ENCODE results near the gene KCNG2. TPM values are rescaled to one million over a fixed set of nuclear protein-coding genes. Genes with fewer than 3 reads are reported as not detected.

KCNG2 gene
- total and polyA plus RNA-seq, 4 donors, result 0.23 to 1.1 TPM; not detected in 2

DNA sequence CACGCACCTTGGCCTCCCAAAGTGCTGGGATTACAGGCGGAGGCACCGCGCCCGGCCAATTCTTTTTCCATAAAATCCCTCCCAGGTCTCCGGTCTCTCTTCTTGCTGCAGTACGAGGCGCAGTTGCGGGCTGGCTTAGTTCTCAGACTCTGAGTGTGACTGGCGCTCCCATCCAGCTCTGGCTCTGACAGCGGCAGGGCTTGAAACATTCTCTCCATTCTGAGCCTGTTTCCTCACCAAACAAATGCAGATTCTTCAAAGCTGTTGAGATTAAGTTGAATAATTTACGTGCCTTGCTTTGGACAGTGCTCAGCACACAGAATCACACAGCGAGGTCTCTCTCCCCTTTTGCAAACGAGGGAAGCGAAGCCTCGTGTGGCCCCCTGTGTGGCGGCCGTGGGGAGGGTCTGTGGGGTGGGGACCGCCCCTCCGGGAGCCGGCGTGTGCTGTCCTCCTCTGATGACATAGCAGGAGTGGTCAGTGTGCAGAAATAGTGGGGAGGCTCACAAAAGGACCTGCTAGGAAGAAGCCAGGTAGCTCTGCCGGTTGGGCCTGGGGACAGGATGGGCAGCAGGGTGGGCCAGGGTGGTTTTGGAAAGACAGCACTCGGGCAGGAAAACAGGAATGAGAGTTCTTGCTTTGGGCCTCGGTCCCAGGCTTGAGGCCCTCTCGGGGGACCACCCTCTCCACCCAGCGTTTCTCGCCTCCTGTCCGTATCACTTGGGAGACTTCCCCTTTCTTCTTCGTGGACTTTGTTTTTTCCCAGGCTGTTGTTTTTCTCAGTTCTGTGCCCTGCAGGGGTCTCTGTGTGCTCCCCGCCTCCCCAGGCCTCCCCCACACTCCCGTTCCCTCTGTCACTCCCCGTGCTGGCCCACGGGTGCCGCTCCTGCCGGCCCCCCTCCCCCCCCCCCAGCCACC is 75.0 kb downstream of the KCNG2 start:
- WGBS, 2 donors, result 20 to 36% methylated on average over 32 to 36 of the region's 36 CpGs
- Histone ChIP-seq H3K36me3 (ENCODE audit: control insufficient read depth in 1 of 2, insufficient read depth in 2 of 2, low read length in 1 of 2) (no peaks in the 10 kb centered on the region), H3K4me3 (ENCODE audit: low read length in 2 of 2) (no peak overlapping the region), H3K4me1 (ENCODE audit: control insufficient read depth in 1 of 2, insufficient read depth in 2 of 2, low read length in 2 of 2) (no peaks in the 10 kb centered on the region), H3K9me3 (ENCODE audit: control insufficient read depth, low read length) (no peaks in the 10 kb centered on the region), H3K27me3 (ENCODE audit: control insufficient read depth in 1 of 2, insufficient read depth in 2 of 2, low read length in 1 of 2) (no peaks in the 10 kb centered on the region), H3K27ac (ENCODE audit: low read depth in 1 of 2, low read length in 2 of 2) (no peak overlapping the region)
- DNase-seq (no peak), ATAC-seq (ENCODE audit: low FRiP score) (no peak)
- intact Hi-C loops (cut with DNase I), result no loop called here

- DNase-seq, result no peak
- ATAC-seq (ENCODE audit: low FRiP score), result no peak
- H3K36me3 ChIP-seq (ENCODE audit: control insufficient read depth in 1 of 2, insufficient read depth in 2 of 2, low read length in 1 of 2), result no peaks in the 10 kb centered on the region
- H3K9me3 ChIP-seq (ENCODE audit: control insufficient read depth, low read length), result no peaks in the 10 kb centered on the region
- WGBS, 2 donors, result 57 to 64% methylated on average over 31 to 34 of the region's 34 CpGs
- no peaks in the 10 kb centered on the region for H3K4me1 ChIP-seq (ENCODE audit: control insufficient read depth in 1 of 2, insufficient read depth in 2 of 2, low read length in 2 of 2)
- intact Hi-C loops (cut with DNase I), result no loop called here
- no peak overlapping the region for H3K4me3 ChIP-seq (ENCODE audit: low read length in 2 of 2)
- H3K27ac ChIP-seq (ENCODE audit: low read depth in 1 of 2, low read length in 2 of 2), result no peak overlapping the region
- H3K27me3 ChIP-seq (ENCODE audit: control insufficient read depth in 1 of 2, insufficient read depth in 2 of 2, low read length in 1 of 2), result no peaks in the 10 kb centered on the region
Measured at GRCh38 chr18:79873449-79874110, 75.8 kb downstream of the KCNG2 start.

DNA sequence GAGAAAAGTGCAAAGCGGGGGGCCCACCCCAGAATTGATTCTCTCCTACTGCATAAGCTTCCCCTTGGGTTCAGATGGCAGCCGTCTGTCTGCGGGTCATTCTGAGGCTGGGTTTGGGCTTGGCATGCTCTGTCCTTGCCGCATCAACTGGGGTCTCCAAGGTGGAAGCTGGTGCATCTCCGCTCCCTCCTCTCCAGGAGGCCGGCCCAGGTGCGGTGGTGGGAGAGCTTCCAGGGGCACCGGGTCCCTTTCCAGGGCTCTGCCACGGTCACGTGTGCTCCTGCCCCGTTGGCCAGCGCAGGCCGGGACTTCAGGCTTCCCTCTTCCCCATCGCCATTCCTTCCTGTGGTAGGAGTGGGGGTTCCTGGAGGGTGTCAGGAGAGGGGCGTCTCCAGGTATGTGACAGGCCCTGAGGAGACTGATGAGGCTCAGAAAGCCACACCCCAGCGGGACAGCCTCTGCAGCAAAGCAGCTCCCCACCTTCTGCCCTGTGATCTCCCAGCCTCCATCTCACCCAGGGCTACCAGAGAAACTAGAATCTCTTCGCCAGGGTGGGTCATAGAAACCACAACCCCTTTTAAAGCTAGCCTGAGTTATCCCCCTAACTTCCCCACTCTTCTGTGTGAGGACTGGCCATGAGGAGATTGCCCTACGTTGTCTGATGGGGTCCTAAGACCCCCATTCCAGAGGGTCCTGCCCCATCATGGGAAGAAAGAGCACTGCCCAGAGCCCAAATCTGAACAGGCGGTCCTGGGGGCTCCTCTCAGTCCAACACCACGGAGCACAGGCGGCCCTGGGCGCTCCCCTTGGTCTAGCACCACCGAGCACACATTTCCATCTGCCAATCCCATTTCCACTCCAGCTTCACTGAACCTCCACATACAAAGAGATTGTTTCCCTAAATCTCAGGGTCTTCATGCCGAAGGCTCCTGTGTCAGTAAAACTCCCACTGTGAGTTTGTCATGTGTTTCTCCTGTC is 77.1 kb downstream of the KCNG2 start:
- no peaks in the 10 kb centered on the region for H3K27me3 ChIP-seq (ENCODE audit: control insufficient read depth in 1 of 2, insufficient read depth in 2 of 2, low read length in 1 of 2)
- intact Hi-C loops (cut with DNase I), result no loop called here
- H3K9me3 ChIP-seq (ENCODE audit: control insufficient read depth, low read length), result no peaks in the 10 kb centered on the region
- 73 to 82% methylated on average over 23 to 24 of the region's 24 CpGs for WGBS, 2 donors
- no peak overlapping the region for H3K4me3 ChIP-seq (ENCODE audit: low read length in 2 of 2)
- H3K27ac ChIP-seq (ENCODE audit: low read depth in 1 of 2, low read length in 2 of 2), result no peak overlapping the region
- ATAC-seq (ENCODE audit: low FRiP score), result no peak
- no peak for DNase-seq
- no peaks in the 10 kb centered on the region for H3K4me1 ChIP-seq (ENCODE audit: control insufficient read depth in 1 of 2, insufficient read depth in 2 of 2, low read length in 2 of 2)
- no peaks in the 10 kb centered on the region for H3K36me3 ChIP-seq (ENCODE audit: control insufficient read depth in 1 of 2, insufficient read depth in 2 of 2, low read length in 1 of 2)

GRCh38 chr18:79875531-79875919 is 77.8 kb downstream of the KCNG2 start:
- intact Hi-C loops (cut with DNase I), result no loop called here
- DNase-seq (peak in 1 of 2 donors; percentile 51), ATAC-seq (ENCODE audit: low FRiP score) (no peak)
- Histone ChIP-seq H3K4me1 (ENCODE audit: control insufficient read depth in 1 of 2, insufficient read depth in 2 of 2, low read length in 2 of 2) (no peaks in the 10 kb centered on the region), H3K36me3 (ENCODE audit: control insufficient read depth in 1 of 2, insufficient read depth in 2 of 2, low read length in 1 of 2) (no peaks in the 10 kb centered on the region), H3K9me3 (ENCODE audit: control insufficient read depth, low read length) (no peaks in the 10 kb centered on the region), H3K27me3 (ENCODE audit: control insufficient read depth in 1 of 2, insufficient read depth in 2 of 2, low read length in 1 of 2) (no peaks in the 10 kb centered on the region), H3K4me3 (ENCODE audit: low read length in 2 of 2) (no peak overlapping the region), H3K27ac (ENCODE audit: low read depth in 1 of 2, low read length in 2 of 2) (no peak overlapping the region)
- 81 to 82% methylated on average over 15 of the region's 15 CpGs for WGBS, 2 donors

DNA sequence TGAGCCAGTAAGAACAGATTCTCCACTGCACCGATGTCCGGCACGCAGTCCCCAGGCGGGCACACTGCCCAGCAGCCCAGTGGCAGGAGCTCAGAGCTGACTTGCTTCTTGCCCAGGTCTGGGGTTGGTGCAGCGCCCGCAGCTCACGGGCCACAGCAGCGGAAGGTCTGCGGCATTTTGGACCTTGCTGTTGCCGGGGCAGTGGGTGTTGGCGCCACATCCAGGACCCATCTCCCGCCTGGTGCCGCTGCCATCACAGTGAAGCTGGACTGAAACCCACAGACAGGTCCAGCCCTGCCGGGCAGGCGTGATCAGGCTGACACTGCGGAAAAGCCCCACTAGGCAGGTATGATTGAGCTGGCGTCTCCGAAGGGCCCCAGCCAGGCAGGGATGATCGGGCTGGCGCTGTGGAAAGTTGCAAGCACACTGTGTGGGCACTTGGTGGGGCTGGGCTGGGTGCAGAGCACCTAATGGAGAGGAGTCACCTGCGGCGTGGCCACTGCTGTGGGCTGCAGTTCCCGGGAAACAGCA is 78.3 kb downstream of the KCNG2 start:
- no peaks in the 10 kb centered on the region for H3K27me3 ChIP-seq (ENCODE audit: control insufficient read depth in 1 of 2, insufficient read depth in 2 of 2, low read length in 1 of 2)
- no peaks in the 10 kb centered on the region for H3K4me1 ChIP-seq (ENCODE audit: control insufficient read depth in 1 of 2, insufficient read depth in 2 of 2, low read length in 2 of 2)
- intact Hi-C loops (cut with DNase I), result no loop called here
- H3K27ac ChIP-seq (ENCODE audit: low read depth in 1 of 2, low read length in 2 of 2), result no peak overlapping the region
- no peaks in the 10 kb centered on the region for H3K36me3 ChIP-seq (ENCODE audit: control insufficient read depth in 1 of 2, insufficient read depth in 2 of 2, low read length in 1 of 2)
- no peaks in the 10 kb centered on the region for H3K9me3 ChIP-seq (ENCODE audit: control insufficient read depth, low read length)
- no peak overlapping the region for H3K4me3 ChIP-seq (ENCODE audit: low read length in 2 of 2)
- DNase-seq (peak in 1 of 2 donors; percentile 58), ATAC-seq (ENCODE audit: low FRiP score) (peak; percentile 20)
- 88 to 91% methylated on average over 23 of the region's 23 CpGs for whole genome bisulfite sequencing, 2 donors

DNA sequence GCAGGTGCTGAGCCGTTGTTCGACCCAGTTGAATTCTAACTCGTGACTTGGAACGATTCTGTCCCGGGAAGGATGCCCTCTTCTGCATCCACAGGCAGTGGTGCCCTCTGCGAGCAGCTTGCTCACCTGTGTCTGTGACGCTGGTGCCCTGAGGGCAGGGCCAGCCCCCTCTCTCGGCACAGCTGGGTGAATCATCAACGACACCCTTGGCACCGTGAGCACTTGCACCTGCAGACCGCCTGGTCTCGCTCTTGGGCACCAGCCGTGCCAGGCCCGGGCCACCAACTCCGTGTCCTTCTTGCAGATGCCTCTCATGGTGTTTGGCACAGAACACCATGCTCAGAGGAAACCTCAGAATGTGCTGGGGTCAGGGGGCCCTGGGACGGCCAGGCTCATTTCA is 78.8 kb downstream of the KCNG2 start:
- Histone ChIP-seq H3K9me3 (ENCODE audit: control insufficient read depth, low read length) (no peaks in the 10 kb centered on the region), H3K4me3 (ENCODE audit: low read length in 2 of 2) (no peak overlapping the region), H3K27ac (ENCODE audit: low read depth in 1 of 2, low read length in 2 of 2) (no peak overlapping the region), H3K27me3 (ENCODE audit: control insufficient read depth in 1 of 2, insufficient read depth in 2 of 2, low read length in 1 of 2) (no peaks in the 10 kb centered on the region), H3K4me1 (ENCODE audit: control insufficient read depth in 1 of 2, insufficient read depth in 2 of 2, low read length in 2 of 2) (no peaks in the 10 kb centered on the region), H3K36me3 (ENCODE audit: control insufficient read depth in 1 of 2, insufficient read depth in 2 of 2, low read length in 1 of 2) (no peaks in the 10 kb centered on the region)
- peak in 1 of 2 donors; percentile 50 for DNase-seq
- intact Hi-C loops (cut with DNase I), result no loop called here
- 81 to 85% methylated on average over 16 of the region's 16 CpGs for WGBS, 2 donors
- no peak for ATAC-seq (ENCODE audit: low FRiP score)

GRCh38 chr18:79877163-79878091 is 79.7 kb downstream of the KCNG2 start:
- ATAC-seq (ENCODE audit: low FRiP score), result no peak
- intact Hi-C loops (cut with DNase I), result no loop called here
- H3K36me3 ChIP-seq (ENCODE audit: control insufficient read depth in 1 of 2, insufficient read depth in 2 of 2, low read length in 1 of 2), result no peaks in the 10 kb centered on the region
- no peaks in the 10 kb centered on the region for H3K9me3 ChIP-seq (ENCODE audit: control insufficient read depth, low read length)
- H3K27ac ChIP-seq (ENCODE audit: low read depth in 1 of 2, low read length in 2 of 2), result no peak overlapping the region
- H3K4me3 ChIP-seq (ENCODE audit: low read length in 2 of 2), result no peak overlapping the region
- H3K4me1 ChIP-seq (ENCODE audit: control insufficient read depth in 1 of 2, insufficient read depth in 2 of 2, low read length in 2 of 2), result no peaks in the 10 kb centered on the region
- 48 to 56% methylated on average over 38 of the region's 38 CpGs for WGBS, 2 donors
- no peaks in the 10 kb centered on the region for H3K27me3 ChIP-seq (ENCODE audit: control insufficient read depth in 1 of 2, insufficient read depth in 2 of 2, low read length in 1 of 2)
- peak in 1 of 2 donors; percentile 61 for DNase-seq

Data from aorta (tissue), 5 donors.